Esophagus (tissue), 2 donors: ENCODE results near the gene TATDN3. TPM values are rescaled to one million over a fixed set of nuclear protein-coding genes. Genes with fewer than 3 reads are reported as not detected.
"Not testable (repeated sequence)": the region's sequence is repeated elsewhere in the genome, so short reads cannot be mapped to it uniquely, and the experiment has no call there.

Experiments used
- H3K27ac ChIP-seq, 2 donors: one replicate each; pipeline ENCODE4 v1.5.1; 2013; ENCODE audit warnings: low read depth in 2 of 2, mild to moderate bottlenecking in 2 of 2, inconsistent platforms in 1 of 2, low read length in 1 of 2, moderate library complexity in 1 of 2
- H3K27me3 ChIP-seq, 2 donors: one replicate each; pipeline ENCODE4 v1.6.1; 2013; ENCODE audit warnings: low read length in 2 of 2, control low read depth in 1 of 2, mild to moderate bottlenecking in 1 of 2; ENCODE audit not compliant: insufficient read depth in 2 of 2, control insufficient read depth in 1 of 2
- H3K36me3 ChIP-seq, 2 donors: one replicate each; pipeline ENCODE4 v1.6.1; 2013; ENCODE audit warnings: low read length in 1 of 2; ENCODE audit not compliant: control insufficient read depth in 2 of 2, insufficient read depth in 2 of 2
- H3K4me1 ChIP-seq, 2 donors: one replicate each; pipeline ENCODE4 v1.6.1; 2013; ENCODE audit warnings: low read length in 1 of 2; ENCODE audit not compliant: control insufficient read depth in 2 of 2, insufficient read depth in 2 of 2
- H3K4me3 ChIP-seq, 2 donors: one replicate each; pipeline ENCODE4 v1.5.1; 2013; ENCODE audit warnings: low read length in 2 of 2, mild to moderate bottlenecking in 2 of 2, low read depth in 1 of 2, moderate library complexity in 1 of 2
- H3K9me3 ChIP-seq, 2 donors: one replicate each; pipeline ENCODE4 v1.6.1; 2013; ENCODE audit warnings: mild to moderate bottlenecking in 2 of 2, low read depth in 1 of 2, low read length in 1 of 2, moderate library complexity in 1 of 2; ENCODE audit not compliant: control insufficient read depth in 2 of 2, insufficient read depth in 1 of 2
- WGBS, 2 donors: extraction: QIAGEN DNeasy Blood & Tissue Kit; methylation state at CpG; one replicate each; pipeline ENCODE4 v1.1.7; 2013; 5-methylcytosine and 5-hydroxymethylcytosine counted together
- polyA plus RNA-seq, 2 donors: library from polyadenylated mRNA; stranded (reverse); fragments of 200-250 nt; gene quantifications; one replicate each; pipeline ENCODE4 v1.2.3, GENCODE V29; 2013
- donor health status: healthy with polysubstance abuse.
- donor health status: Bipolar disorder and iron deficiency.

The TATDN3 gene
- polyA plus RNA-seq, 2 donors: 5.0 to 6.8 TPM

DNA sequence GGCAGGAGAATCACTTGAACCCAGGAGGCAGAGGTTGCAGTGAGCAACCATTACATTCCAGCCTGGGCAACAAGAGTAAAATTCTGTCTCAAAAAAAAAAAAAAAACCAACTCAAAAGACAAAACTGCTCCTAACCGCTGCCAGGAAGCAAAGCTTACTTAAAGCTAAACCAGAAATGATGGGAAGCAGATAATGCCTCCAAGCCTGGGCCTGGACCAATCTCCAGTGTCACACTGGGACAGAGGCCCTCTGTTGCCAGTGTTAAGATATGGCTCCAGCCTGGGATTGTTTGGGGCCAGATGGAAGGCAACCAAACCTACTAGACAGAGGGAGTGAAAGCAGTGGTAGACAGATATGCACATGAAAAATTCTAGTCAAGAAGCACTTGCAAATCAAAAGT is 37.0 kb upstream of the TATDN3 start:
- WGBS, 2 donors: 63 to 87% methylated on average over 1 of the region's 1 CpG
- Histone ChIP-seq H3K27ac (no peak overlapping the region), H3K27me3 (no peaks in the 10 kb centered on the region), H3K36me3 (peaks cover 0 to under 1% of the 10 kb centered on the region in 2 donors), H3K9me3 (no peaks in the 10 kb centered on the region), H3K4me3 (no peak overlapping the region), H3K4me1 (peaks cover 0 to under 1% of the 10 kb centered on the region in 2 donors)

DNA sequence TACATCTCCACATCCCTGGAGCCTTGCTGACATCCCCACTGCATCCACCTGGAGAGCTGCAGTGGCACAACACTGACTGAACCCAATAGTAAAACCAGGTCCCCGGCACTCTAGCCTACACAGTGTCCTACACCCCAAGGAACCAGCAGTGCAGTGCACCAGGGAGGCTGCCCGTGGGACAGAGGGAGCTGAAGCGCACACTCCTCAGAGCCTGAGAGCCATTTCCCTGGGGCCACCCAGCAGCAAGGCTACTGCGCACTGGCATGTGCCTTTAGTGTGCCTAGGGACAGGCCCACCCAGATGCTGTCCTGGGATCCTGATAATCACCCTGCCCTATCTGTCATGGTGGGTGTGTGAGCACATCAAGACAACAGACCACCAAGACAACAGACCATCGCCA is 32.0 kb upstream of the TATDN3 start:
- H3K4me1 ChIP-seq: peaks cover 0 to 2% of the 10 kb centered on the region in 2 donors

DNA sequence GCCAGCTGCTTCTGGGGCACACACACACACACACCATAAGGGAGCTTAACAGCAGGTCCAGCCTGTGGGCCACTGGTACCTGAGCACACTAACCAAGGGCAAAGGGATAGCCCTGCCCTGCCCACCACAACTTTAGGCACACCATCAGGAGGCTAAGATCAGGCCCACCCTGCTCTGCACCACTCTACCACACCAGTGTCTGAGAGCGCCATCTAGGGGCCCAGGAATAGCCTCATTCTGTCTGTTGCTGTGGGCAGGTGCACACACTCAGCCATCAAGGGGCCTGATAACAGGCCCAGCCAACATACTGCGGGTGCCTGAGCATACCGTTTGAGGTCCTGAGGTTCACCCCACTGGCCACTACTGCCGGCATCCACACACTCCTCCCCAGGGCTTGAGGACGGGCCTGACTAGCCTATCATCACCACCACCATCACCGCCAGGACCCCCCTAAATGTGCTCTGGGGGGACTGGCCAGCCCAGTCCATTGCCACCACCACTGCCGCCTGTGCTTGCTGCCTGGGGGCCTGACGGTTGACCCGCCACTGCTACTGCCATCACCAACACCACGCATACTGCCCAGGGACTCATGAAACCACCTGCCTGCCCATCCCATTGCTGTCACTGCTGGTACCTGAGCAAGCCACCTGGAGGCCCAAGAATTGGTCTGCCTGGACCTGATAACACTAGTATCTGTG is 31.4 kb upstream of the TATDN3 start:
- H3K4me1 ChIP-seq: peaks cover 0 to 2% of the 10 kb centered on the region in 2 donors
- H3K4me3 ChIP-seq: no peak overlapping the region
- H3K36me3 ChIP-seq: peaks cover 0 to 5% of the 10 kb centered on the region in 2 donors
- no peaks in the 10 kb centered on the region for H3K9me3 ChIP-seq
- 95% methylated on average over 10 of the region's 10 CpGs for WGBS, 2 donors
- H3K27me3 ChIP-seq: no peaks in the 10 kb centered on the region
- H3K27ac ChIP-seq: no peak overlapping the region

More for the DNA sequence above, 32.0 kb upstream of the TATDN3 start:
- no peaks in the 10 kb centered on the region for H3K27me3 ChIP-seq
- H3K36me3 ChIP-seq: peaks cover 0 to 5% of the 10 kb centered on the region in 2 donors
- 97 to 99% methylated on average over 5 of the region's 5 CpGs for WGBS, 2 donors
- H3K9me3 ChIP-seq: no peaks in the 10 kb centered on the region
- no peak overlapping the region for H3K27ac ChIP-seq
- no peak overlapping the region for H3K4me3 ChIP-seq

- no peaks in the 10 kb centered on the region for H3K27me3 ChIP-seq
- no peaks in the 10 kb centered on the region for H3K9me3 ChIP-seq
- peaks cover 0 to 5% of the 10 kb centered on the region in 2 donors for H3K36me3 ChIP-seq
- no peak overlapping the region for H3K27ac ChIP-seq
- peaks cover 0 to 2% of the 10 kb centered on the region in 2 donors for H3K4me1 ChIP-seq
- H3K4me3 ChIP-seq: no peak overlapping the region
- 97 to 99% methylated on average over 4 of the region's 4 CpGs for WGBS, 2 donors
Measured at GRCh38 chr1:212762234-212762633, 29.5 kb upstream of the TATDN3 start.

DNA sequence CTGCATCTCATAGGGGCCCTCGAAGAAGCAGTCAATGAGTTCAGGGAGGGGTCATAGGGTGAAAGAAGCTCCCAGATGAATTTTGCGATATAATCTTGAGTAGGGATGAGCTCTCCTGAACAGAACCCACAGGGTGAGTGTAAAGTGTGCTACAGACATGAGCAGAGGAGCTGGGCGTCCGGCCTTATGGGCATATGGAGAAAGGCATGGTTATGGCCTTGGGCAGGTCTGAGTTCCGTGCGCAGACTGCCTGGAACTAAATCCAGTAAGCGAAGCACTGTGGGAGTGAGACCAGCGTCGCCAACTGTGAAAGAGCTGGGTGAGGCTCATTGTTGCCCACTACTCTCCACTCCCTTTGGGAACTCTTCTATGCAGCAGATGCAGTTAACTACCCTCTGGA is 28.9 kb upstream of the TATDN3 start:
- Histone ChIP-seq H3K4me3 (no peak overlapping the region), H3K9me3 (no peaks in the 10 kb centered on the region), H3K27me3 (no peaks in the 10 kb centered on the region), H3K36me3 (peaks cover 0 to 5% of the 10 kb centered on the region in 2 donors), H3K4me1 (peaks cover 0 to 2% of the 10 kb centered on the region in 2 donors), H3K27ac (no peak overlapping the region)
- WGBS, 2 donors: 97 to 98% methylated on average over 9 of the region's 9 CpGs

GRCh38 chr1:212764718-212765281 is 26.9 kb upstream of the TATDN3 start:
- not testable (repeated sequence) for H3K9me3 ChIP-seq
- 90 to 100% methylated on average over 1 of the region's 1 CpG for WGBS, 2 donors

GRCh38 chr1:212766825-212767224 is 24.9 kb upstream of the TATDN3 start:
- not testable (repeated sequence) for H3K36me3 ChIP-seq, H3K27me3 ChIP-seq, H3K9me3 ChIP-seq, H3K27ac ChIP-seq, H3K4me3 ChIP-seq, H3K4me1 ChIP-seq
- 49 to 50% methylated on average over 2 of the region's 2 CpGs for WGBS, 2 donors

More at GRCh38 chr1:212764718-212765281, 26.9 kb upstream of the TATDN3 start:
- not testable (repeated sequence) for H3K27me3 ChIP-seq, H3K36me3 ChIP-seq, H3K27ac ChIP-seq, H3K4me3 ChIP-seq, H3K4me1 ChIP-seq

GRCh38 chr1:212769459-212770167 is 22.1 kb upstream of the TATDN3 start:
- H3K4me1 ChIP-seq: no peaks in the 10 kb centered on the region
- H3K4me3 ChIP-seq: no peak overlapping the region

GRCh38 chr1:212771341-212771740 is 20.4 kb upstream of the TATDN3 start:
- no peaks in the 10 kb centered on the region for H3K4me1 ChIP-seq
- H3K4me3 ChIP-seq: no peak overlapping the region
- H3K27me3 ChIP-seq: no peaks in the 10 kb centered on the region
- H3K9me3 ChIP-seq: peaks cover 0 to 2% of the 10 kb centered on the region in 2 donors
- no peaks in the 10 kb centered on the region for H3K36me3 ChIP-seq
- no peak overlapping the region for H3K27ac ChIP-seq

More at GRCh38 chr1:212769459-212770167, 22.1 kb upstream of the TATDN3 start:
- Histone ChIP-seq H3K27ac (no peak overlapping the region), H3K9me3 (peaks cover 0 to 2% of the 10 kb centered on the region in 2 donors), H3K27me3 (no peaks in the 10 kb centered on the region), H3K36me3 (no peaks in the 10 kb centered on the region)
- WGBS, 2 donors: 68 to 74% methylated on average over 1 of the region's 1 CpG
